Right forelimb (tissue), 1 donor: Measurements from ENCODE around the gene SPR.

Experiments used
- DNase-seq: peaks from one replicate; pipeline ENCODE4 v3.0.0-alpha.2; 2018

The SPR gene

GRCh38 chr2:72916743-72917137 lies 29.5 kb downstream of the SPR start:
- peak; percentile 44 for DNase-seq

DNA sequence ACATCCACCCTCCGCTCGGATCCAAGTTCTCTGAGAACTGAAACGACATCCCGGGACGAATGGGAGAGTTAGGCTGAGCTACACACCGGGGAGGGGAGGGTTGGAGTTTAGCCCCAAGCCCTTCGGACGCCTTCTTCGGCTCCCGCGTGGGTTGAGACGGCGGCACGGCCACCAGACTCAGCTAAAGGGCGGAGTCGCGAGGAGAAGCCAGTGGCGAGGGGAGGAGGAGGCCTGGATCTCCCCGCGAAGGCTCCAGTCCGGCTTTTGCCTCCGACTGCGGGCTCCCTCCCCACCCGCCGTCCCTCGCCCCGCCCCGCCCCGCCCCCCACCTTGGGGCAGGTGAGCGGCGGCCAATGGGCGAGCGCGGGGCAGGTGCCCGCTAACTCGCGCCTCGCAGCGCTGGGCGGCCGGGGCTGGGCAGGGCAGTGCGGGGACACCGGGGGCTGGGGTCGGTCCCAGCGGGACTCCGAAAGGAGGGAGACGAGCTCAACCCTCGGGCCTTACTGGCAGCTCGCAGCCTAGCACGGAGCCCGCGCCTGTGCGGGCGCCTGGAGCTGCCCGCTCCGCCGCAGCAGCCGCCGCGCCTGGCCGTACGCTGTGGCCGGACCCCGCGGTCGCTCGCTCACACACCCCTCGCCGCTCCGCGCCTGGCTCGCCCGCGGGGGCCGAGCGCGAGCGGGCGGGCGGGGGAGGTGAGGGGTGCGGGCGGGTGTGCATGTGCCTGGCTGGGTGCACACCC lies 30.1 kb downstream of the SPR start, which contains the start of gene EMX1:
Gene EMX1, plus strand, starts transcription at position 382 of the 739 bp plus-strand sequence. Its CDS starts 334 bp downstream, at position 716.
- no peak for DNase-seq

GRCh38 chr2:72917877-72918553 lies 30.8 kb downstream of the SPR start:
- DNase-seq, result peak; percentile 42

- peak; percentile 40 for DNase-seq
These were observed 32.5 kb downstream of the SPR start for GRCh38 chr2:72919414-72920317.

GRCh38 chr2:72920318-72921087 lies 33.3 kb downstream of the SPR start:
- DNase-seq, result no peak

GRCh38 chr2:72921088-72921851 lies 34.1 kb downstream of the SPR start:
- DNase-seq, result peak; percentile 43

GRCh38 chr2:72921853-72922252 lies 34.6 kb downstream of the SPR start:
- no peak for DNase-seq

DNA sequence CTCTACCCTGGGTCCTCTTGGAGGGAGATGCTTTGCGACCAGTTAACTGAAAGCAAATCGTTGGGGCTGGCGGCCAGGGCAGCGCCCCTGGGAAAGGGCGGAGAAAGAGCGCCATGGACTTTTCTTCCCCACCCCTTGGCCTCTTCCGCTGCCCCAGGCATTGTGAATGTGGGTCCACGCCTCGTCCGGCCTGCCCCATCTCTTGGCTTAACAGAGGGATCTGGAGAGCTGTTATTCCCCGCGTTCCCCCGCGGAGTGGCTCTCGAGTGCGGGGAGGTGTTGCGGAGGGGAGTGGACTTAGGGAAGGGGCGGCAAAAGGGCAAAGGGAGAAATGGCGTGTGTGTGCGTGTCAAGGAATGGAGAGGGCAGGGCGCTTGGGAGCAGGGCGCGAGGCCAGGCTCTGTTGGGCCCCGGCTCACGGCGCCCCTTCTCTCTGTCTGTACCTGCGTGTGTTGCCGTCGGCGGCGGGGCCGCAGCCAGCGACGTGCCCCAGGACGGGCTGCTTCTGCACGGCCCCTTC lies 36.7 kb downstream of the SPR start:
- peak; percentile 35 for DNase-seq

- peak; percentile 41 for DNase-seq
These were observed 37.4 kb downstream of the SPR start for GRCh38 chr2:72924353-72925240.

GRCh38 chr2:72925328-72925943 lies 38.2 kb downstream of the SPR start:
- peak; percentile 50 for DNase-seq

DNA sequence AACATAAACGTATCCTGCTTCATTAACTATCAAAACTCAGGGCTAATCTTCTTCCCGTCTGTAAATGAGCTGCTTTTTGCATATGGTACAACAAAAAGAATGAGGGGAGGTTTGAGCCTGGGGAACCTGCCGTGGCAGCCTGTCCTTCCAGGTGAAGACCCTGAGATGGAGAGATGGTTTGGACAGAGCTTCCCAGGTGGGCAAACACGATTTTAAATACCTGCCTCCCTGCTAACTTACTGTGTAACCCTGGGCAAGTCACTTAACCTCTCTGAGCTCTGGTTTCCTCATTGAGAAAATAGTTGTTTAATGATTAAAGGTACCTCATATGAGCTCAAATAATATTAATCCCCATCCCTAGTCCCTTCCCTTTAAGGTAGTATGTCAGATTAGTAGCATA lies 39.2 kb downstream of the SPR start:
- DNase-seq, result no peak

GRCh38 chr2:72926811-72927465 lies 39.7 kb downstream of the SPR start:
- peak; percentile 11 for DNase-seq

GRCh38 chr2:72927619-72928550 lies 40.7 kb downstream of the SPR start:
- peak; percentile 16 for DNase-seq

- DNase-seq, result peak; percentile 10
These were observed 41.8 kb downstream of the SPR start for GRCh38 chr2:72929010-72929409.

DNA sequence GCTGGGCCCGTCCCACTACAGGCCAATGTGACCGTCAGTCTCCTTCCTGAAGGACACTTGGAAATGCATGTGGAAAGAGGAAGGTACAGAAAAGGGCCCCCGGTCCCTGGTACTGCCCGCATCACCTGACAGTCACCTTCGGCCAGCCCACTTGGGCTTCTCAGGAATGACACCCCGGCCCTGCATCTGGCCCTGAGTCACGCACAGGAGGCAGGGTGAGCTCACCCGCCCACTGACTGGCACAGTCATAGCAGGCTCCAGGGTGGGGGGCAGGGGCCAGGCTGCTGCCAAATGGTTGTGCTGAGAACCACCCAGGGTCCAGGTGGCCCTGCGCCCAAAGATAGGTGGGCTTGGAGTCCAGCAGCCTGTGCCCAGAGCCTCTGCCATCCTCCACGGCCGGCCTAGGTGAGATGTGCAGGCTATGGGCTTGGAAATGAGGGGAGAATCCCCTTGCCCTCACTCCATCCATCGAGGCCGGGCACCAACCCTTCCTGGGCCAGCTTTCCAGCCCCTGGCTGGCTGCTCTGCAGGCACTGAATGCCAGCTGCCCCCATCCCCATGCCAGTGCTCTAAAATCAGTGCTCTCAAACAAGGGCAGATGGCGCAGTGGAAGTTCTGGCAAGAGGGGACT lies 44.2 kb downstream of the SPR start:
- no peak for DNase-seq

DNA sequence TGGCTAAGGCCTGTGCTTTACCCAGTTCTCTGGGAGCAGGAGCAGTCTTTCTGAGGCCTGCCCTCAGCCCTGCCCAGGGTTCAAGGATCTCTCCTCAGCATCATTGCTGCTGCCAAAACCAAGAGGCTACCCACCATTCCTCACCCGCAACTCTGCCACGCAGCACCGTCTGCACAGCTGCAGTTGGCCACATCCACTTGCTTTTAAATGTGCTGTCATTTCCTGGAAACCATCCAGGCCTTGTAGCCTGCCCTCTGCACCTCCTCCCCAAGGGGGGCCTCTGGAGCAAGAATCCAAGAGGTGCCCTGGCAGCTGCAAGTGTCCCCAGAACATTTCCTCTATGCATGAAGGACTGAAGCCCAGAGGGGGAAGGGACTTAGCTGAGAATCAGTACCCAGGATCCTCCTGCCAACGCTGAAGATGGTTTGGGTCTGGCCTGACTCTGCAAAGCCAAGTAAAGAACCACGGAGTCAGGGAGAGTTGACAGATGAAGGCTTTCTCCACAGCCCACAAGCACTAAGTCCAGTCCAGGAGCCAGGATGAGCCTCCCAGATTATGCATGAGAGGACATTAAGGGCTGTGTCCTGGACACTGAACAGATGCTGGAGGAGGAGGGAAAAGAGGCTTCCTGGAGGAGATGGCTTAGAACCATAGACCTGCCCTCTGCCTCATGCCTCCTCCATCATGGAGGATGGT lies 45.0 kb downstream of the SPR start:
- no peak for DNase-seq

DNA sequence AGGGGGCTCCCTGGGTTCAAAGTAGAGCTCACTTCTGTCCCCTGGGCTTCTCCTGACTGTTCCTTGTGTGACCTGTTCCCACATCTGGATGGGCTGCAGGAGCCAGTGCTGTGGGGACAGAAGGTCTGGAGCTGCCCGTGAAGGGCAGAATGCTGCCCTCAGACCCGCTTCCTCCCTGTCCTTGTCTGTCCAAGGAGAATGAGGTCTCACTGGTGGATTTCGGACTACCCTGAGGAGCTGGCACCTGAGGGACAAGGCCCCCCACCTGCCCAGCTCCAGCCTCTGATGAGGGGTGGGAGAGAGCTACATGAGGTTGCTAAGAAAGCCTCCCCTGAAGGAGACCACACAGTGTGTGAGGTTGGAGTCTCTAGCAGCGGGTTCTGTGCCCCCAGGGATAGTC lies 45.6 kb downstream of the SPR start:
- no peak for DNase-seq
